ENCODE results near the gene COLEC12.

GRCh38 chr18:438571-438970 lies 61.9 kb downstream of the COLEC12 start:
- no peak for TF ChIP-seq POLR2A (IDR thresholded peaks at IDR 0.05; ENCODE audit: low read length)
- no peak for TF ChIP-seq GATA1 (IDR thresholded peaks at IDR 0.05; ENCODE audit: low read depth, low read length)
